Endothelial cell of umbilical vein (primary cell): ENCODE data around the gene PDPK1.

Experiments
- CTCF ChIP-seq, 2 donors: IDR thresholded peaks; 1 replicate in 1 of 2; 2 replicates in 1 of 2; pipeline ENCODE4 v1.5.1; 2011; ENCODE audit warnings: low read length in 2 of 2, mild to moderate bottlenecking in 2 of 2, moderate library complexity in 2 of 2, control low read depth in 1 of 2, inconsistent platforms in 1 of 2, low read depth in 1 of 2; ENCODE audit not compliant: insufficient read depth in 1 of 2; ENCODE audit errors: extremely low read depth in 1 of 2
- POLR2A ChIP-seq: IDR thresholded peaks from 2 replicates; pipeline ENCODE4 v1.6.1; 2012; ENCODE audit warnings: low read depth, mild to moderate bottlenecking, control low read depth, low read length

GRCh38 chr16:2519711-2520080, 18.1 kb upstream of the PDPK1 start:
- no peak for TF ChIP-seq CTCF (IDR thresholded peaks at IDR 0.05; ENCODE audit: extremely low read depth in 1 of 2, insufficient read depth in 1 of 2, low read depth in 1 of 2, low read length in 2 of 2)
- TF ChIP-seq POLR2A, result no peak
